ENCODE data around the gene MDH2. TPM values are rescaled to one million over a fixed set of nuclear protein-coding genes. Genes with fewer than 3 reads are reported as not detected.
"Not testable (repeated sequence)": the region's sequence is repeated elsewhere in the genome, so short reads cannot be mapped to it uniquely, and the experiment has no call there.

The MDH2 gene
- polyA plus RNA-seq (2013, experiment 1 of 2; ENCODE audit: insufficient read length): 301 TPM
- 289 TPM for polyA plus RNA-seq (2013, experiment 2 of 2; ENCODE audit: insufficient read length)

DNA sequence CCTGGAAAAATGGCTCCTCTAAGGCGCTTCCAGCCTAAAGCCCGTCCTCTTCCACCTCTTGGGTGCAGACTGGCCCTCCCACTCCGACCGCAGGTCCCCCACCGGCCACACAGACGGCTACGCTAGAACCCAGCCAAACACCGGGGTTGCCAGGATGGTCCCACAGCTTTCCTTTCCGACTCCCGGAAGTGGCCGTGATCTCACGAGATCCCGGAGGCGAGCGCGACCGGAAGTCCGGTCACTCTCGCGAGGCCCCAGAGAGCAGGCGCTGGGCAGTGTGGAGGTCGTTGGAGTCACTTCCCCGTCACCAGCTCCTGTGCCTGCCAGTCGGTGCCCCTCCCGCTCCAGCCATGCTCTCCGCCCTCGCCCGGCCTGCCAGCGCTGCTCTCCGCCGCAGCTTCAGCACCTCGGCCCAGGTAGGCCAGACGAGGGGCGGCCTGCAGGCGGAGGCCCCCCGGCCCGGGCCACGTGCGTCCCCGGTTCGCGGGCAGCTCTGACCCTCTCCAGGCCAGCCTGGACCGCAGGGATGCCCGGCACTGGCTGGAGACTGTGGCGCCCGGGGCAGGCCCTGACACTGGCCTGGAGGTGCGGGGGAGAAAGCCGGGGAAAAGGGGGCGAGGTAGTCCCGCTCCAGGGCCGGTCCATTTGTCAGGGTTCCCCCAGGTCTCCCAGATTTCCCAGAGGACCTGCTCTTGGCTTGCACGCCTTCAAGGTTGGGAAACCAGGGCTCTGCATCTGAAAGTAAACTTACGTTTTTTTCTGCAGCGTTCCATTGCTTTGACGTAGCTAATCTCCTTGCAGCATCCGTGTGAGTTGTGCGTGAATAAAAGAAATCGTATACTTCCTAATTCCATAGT, at the start of gene MDH2, which contains the start of gene STYXL1:
MDH2 (plus strand) TSS at position 296 of the 857 bp plus-strand sequence; CDS start at position 351, 55 bp downstream.
STYXL1 (minus strand) TSS at position 190 of the 857 bp plus-strand sequence. CDS start 17,477 bp downstream, outside the sequence.
- DNase-seq: peak; percentile 95

DNA sequence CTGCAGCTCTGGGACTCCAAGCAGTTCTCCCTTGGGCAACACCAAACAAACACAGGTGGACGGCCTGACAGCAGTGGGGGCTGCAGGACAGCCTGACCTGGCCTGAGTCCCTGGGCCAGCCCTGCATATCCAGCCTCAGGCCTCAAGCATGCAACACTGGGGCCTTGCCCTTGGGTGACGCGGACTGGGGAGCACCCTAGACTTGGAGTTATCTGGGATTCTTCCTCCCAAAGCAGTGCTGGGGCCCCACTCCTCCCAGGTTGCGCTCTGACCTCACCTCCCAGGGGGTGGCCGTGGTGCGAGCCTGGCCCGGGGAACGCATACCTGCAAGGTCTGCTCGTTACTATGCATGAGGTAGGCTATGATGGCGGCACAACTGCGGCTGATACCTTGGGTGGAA, 47.3 kb upstream of the MDH2 start:
- DNase-seq: no peak

- no peak for DNase-seq
These were observed 45.8 kb upstream of the MDH2 start for GRCh38 chr7:76002139-76002538.

- DNase-seq: no peak
These were observed 45.1 kb upstream of the MDH2 start for GRCh38 chr7:76002822-76003221.

- no peak for DNase-seq
These were observed 44.6 kb upstream of the MDH2 start for GRCh38 chr7:76003351-76003750.

- not testable (repeated sequence) for DNase-seq
These were observed 42.9 kb upstream of the MDH2 start for GRCh38 chr7:76005004-76005403.

DNA sequence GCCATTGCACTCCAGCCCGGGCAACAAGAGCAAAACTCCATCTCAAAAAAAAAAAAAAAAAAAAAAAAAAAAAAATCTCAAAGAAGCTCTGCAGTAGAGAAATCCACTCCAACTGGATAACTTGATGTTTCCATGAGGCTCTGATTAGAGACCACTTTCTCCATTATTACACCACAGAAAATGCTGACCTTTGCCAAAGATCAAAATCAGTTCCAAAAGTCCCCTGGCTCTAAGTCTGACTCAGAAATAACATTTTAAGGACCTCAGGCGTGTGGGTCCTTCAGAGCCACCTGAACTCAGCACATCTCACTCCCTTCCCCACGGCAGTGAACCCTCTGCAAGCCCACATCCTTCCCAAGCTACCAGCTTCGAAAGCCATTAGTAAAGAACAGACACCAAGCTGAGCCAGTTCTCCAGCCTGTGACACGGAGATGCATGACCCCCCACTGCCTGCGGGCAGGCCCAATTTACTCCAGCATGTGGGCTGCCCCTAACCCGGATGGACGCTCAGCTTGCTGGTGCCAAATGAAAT, 39.7 kb upstream of the MDH2 start:
- no peak for DNase-seq

DNA sequence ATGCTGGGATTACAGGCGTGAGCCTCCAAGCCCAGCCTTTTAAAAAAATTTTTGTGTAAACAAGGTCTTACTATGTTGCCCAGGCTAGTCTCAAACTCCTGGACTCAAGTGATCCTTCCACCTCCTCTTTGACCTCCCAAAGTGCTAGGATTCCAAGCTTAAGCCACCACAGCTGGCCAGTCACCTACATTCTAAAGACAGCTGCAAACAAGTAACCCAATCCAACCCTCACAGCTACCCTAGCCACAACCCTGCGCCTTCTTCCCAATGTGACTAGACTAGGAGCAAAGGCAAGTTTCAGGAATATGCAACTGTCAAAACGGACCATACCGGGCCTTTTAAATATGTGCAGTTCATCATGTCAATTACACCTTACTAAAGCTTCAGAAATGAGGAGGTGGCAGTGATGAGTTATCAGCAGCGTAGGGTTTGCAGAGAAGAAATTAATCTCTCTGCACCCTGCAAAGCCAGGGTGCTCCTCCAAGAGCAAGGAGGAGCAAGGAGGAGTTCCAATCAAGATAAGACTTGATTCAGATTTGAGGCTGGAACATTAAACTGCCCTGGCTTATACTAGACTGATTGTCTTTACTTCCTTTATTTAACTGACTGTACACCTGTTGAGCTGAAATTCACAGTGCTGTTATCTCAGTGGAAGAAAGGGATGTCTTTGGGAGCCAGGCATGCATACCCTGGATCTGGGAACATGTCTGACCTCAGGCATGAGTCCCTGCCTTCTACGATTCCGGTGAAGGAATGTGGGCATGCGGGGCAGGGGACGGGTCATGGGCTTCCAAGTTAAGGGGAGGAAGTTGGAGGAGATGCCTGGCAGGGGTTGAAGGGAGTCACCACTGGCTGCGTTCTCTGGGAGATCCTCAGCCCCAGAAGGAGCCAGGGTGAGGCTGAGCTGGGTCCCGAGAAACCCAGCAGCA, 38.0 kb upstream of the MDH2 start:
- DNase-seq: no peak

DNA sequence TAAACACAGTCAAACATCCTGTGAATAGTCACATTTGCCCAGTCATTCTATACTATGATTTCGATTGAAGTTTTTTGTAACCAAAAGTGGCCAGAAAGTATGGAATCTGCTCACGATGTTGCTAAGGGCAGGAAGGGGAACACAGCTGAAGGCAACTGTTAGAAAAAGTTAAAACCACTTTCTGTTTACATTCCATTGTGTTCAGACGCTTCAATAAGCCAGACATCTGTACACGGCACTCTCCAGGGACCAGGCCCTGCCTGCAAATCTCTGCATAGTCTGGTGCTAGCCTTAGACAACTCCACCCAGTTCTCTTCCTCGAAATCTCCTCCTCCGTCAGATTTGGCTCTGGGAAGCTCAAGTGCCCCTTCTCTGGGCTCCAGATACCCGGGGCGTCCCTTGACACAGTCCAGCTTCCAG, 36.5 kb upstream of the MDH2 start:
- DNase-seq: peak; percentile 82

DNA sequence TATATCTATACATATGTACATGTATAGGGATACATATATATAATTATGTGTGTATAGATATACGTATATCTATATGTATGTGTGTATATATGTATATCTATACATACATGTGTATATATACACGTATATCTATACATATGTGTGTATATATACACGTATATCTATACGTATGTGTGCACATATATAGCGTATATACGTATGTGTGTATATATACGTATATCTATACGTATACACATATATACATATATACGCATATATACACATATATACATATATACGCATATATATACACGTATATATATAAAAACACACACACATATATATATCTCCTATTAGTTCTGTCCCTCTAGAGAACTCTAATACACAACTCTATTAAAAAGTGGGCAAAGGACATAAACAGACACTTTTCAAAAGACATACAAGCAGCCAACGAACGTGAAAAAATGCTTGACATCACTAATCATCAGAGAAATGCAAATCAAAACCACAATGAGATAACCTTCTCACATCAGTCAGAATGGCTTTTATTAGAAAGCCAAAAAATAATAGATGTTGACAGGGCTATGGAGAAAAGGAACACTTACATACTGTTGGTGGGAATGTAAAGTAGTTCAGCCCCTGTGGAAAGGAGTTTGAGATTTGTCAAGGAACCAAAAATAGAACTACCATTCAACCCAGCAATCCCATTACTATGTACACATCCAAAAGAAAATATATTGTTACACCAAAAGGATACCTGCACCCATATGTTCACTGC, 31.5 kb upstream of the MDH2 start:
- peak; percentile 6 for DNase-seq

- DNase-seq: not testable (repeated sequence)
These were observed 29.4 kb upstream of the MDH2 start for GRCh38 chr7:76018520-76018919.

- DNase-seq: peak; percentile 59
These were observed 27.7 kb upstream of the MDH2 start for GRCh38 chr7:76020031-76020714.

GRCh38 chr7:76022026-76022780, 25.7 kb upstream of the MDH2 start:
- no peak for DNase-seq

GRCh38 chr7:76023002-76023401, 24.9 kb upstream of the MDH2 start:
- DNase-seq: no peak

GRCh38 chr7:76029682-76030081, 18.2 kb upstream of the MDH2 start:
- not testable (repeated sequence) for DNase-seq

DNA sequence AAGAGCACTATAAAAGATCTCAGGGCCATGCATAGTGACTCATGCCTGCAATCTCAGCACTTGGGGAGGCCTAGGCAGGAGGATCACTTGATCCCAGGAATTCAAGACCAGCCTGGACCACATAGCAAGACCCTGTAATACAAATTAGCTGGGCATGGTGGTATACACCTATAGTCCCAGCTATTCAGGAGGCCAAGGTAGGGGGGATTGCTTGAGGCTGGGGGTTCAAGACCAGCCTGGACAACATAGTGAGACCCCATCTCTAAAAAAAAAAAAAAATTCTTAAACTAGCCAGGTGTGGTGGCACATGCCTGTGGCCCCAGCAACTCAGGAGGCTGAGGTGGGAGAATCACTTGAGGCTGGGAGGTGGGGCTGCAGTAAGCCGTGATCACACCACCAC, 15.9 kb upstream of the MDH2 start:
- no peak for DNase-seq

DNA sequence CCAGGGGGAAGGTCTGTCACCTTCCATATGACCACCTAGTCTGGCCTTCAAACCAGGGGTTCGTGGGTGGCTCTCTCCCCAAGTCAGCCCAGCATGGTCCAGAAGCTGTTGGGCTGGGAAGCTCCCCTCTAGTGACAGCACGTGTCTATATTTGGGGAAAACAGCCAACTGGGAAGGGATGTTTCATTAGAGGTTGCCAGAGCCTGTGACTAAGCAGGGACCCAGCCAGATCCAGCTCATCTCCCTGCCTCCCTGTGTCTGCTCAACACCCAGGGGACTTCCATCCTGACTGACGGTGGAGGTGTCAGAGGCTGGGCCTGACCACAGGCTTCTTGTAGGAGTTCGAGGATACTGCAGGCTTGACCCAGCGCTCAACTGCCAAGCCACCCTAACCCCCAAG, 10.6 kb upstream of the MDH2 start:
- peak; percentile 84 for DNase-seq

DNA sequence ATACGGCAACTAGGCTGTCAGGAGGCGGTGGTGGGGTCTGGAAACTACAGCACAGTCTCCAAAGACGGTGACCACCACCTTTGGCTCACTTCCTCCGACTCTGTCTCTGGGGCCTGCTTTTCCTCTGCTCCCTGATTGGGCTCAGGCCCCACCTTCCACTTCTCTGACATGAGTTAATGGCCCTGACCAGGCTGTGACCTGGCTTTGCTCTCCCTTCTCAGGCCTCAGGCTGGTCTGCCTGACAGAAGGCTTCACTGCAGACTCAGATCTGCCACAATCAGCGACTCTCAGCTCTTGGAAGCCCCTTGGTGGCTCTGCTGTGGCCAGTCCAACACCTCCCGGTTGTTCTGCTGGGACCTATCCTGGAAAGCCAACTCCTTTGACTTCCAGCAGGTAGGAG, 7.8 kb upstream of the MDH2 start:
- no peak for DNase-seq

DNA sequence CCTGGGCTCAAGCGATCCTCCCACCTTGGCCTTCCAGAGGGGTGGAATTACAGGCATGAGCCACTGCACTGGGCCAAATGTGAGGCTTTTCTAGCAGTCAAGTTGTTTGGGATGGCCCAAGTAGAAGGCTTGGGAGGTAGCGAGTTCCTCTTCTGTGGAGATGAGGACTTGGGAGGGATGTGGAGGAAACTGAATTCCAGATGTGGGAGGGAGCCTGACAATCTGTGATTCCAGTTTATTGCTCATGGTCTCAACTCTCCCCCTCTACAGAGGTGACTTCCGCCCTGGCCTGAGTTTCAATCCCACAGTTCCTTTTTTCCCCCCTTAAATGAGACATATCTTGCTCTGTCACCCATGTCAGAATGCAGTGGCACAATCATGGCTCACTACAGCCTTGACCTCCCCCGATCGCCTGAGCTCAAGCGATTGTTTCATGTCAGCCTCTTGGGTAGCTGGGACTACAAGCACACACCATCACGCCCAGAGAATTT, 3.5 kb upstream of the MDH2 start:
- no peak for DNase-seq

DNA sequence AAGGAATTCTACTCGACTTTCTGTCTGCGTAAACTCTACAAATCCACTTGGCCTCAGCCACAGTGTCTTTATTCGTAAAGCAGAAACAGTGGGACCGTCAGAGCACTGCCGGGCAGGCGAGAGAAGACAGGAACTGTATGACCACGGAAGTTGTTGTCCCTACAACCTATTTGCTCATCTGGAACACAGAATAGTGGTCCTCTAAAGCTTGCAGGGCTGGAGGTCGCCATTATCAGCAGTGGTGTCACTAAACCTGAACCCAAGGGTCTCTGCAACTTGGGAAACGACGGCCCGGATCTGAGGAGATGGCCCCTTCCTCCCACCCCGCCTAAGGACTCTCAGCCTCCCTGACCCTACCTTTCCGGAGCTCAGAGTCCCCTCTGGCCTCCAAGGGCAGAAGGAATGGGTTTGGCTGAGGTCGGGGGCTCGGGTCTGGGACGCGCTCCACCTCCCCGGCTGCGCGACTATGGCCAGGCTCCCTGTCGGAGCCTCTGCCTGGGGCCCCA, 548 bp upstream of the MDH2 start:
- no peak for DNase-seq
